PFSK-1 (cell line): Measurements from ENCODE around the gene FXYD4.

Experiments used
- POLR2AphosphoS5 ChIP-seq: IDR thresholded peaks from 2 replicates; pipeline ENCODE4 v1.6.1; 2012; ENCODE audit warnings: low read depth, mild to moderate bottlenecking, control low read depth, low read length, moderate library complexity
- REST ChIP-seq, 2 experiments: IDR thresholded peaks; 2 replicates each; pipeline versions ENCODE4 v1.6.1 to v1.8.0; 2011 to 2012; ENCODE audit warnings: low read depth in 2 of 2, low read length in 2 of 2, control low read depth in 1 of 2, inconsistent platforms in 1 of 2, mild to moderate bottlenecking in 1 of 2, moderate library complexity in 1 of 2; ENCODE audit not compliant: insufficient read depth in 1 of 2

DNA sequence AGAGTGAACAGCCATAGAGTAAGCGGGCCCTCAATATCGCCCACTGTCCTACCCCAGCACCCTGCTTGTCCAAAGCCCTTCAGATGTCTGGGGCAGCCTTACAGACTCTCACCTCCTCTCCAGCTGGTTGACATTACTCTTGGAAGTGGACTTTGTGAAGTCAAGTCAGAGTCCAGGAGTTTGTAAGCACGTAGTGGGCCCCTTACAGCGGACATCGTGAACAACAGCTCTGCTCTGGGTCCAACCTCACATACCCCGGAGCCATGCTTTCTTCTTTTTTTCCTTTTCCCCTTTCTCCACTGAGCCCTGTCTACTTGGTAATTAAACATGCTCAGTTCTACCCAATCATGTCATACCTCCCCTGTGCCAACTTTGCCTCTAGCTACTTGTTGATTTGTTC lies 20.1 kb downstream of the FXYD4 start:
- TF ChIP-seq REST (IDR thresholded peaks at IDR 0.05; ENCODE audit: insufficient read depth in 1 of 2, low read depth in 2 of 2, low read length in 2 of 2) (no peak), POLR2AphosphoS5 (peak; percentile 18; the same call in 1 of the 2 replicates)
